Keratinocyte (primary cell): Measurements from ENCODE around the gene NT5C1B. TPM values are rescaled to one million over a fixed set of nuclear protein-coding genes. Genes with fewer than 3 reads are reported as not detected.

ENCODE experiments used
- DNase-seq: peaks from one replicate; pipeline ENCODE4 v3.0.0-alpha.2; 2011; ENCODE audit warnings: low read depth, missing footprints, low spot score
- FAIRE-seq: peaks from 2 replicates; lab custom pipeline; 2011; peaks lifted over from hg19 to GRCh38; lab: Jason Lieb, UNC
- H2AFZ ChIP-seq: 2 replicates; pipeline ENCODE4 v1.6.0; 2012; ENCODE audit warnings: low read length, control low read depth, inconsistent platforms; ENCODE audit not compliant: control insufficient read depth
- H3K27ac ChIP-seq: 2 replicates; pipeline ENCODE4 v1.5.1; 2011; ENCODE audit warnings: low read length; ENCODE audit not compliant: control insufficient read depth, insufficient read depth
- H3K27me3 ChIP-seq: 3 replicates; pipeline ENCODE4 v1.6.0; 2011; ENCODE audit warnings: low read length; ENCODE audit not compliant: control insufficient read depth, insufficient read depth; ENCODE audit errors: extremely low read depth
- H3K36me3 ChIP-seq, 2 experiments: 2 replicates in 1 of 2; 3 replicates in 1 of 2; pipeline ENCODE4 v1.5.1; 2011; ENCODE audit warnings: low read length in 2 of 2, mild to moderate bottlenecking in 1 of 2; ENCODE audit not compliant: control insufficient read depth in 2 of 2, insufficient read depth in 2 of 2; ENCODE audit errors: extremely low read depth in 1 of 2
- H3K4me1 ChIP-seq: 3 replicates; pipeline ENCODE4 v1.5.1; 2011; ENCODE audit warnings: low read length; ENCODE audit not compliant: control insufficient read depth, insufficient read depth; ENCODE audit errors: extremely low read depth
- H3K4me2 ChIP-seq: 3 replicates; pipeline ENCODE4 v1.6.0; 2011; ENCODE audit warnings: low read depth, low read length; ENCODE audit not compliant: control insufficient read depth, insufficient read depth; ENCODE audit errors: extremely low read depth
- H3K4me3 ChIP-seq, 3 experiments: fragments of 200-600 bp in 1 of 3; sonication (generic) in 1 of 3; 2 replicates in 2 of 3; 3 replicates in 1 of 3; pipeline ENCODE4 v1.5.1; 2011 to 2016; ENCODE audit warnings: low read length in 3 of 3, mild to moderate bottlenecking in 3 of 3, control low read depth in 2 of 3, inconsistent platforms in 1 of 3, low read depth in 1 of 3, mixed read lengths in 1 of 3, mixed run types in 1 of 3, moderate library complexity in 1 of 3; ENCODE audit not compliant: control insufficient read depth in 2 of 3, insufficient read depth in 2 of 3; ENCODE audit errors: extremely low read depth in 1 of 3
- H3K79me2 ChIP-seq: 2 replicates; pipeline ENCODE4 v1.6.0; 2012; ENCODE audit warnings: low read length; ENCODE audit not compliant: control insufficient read depth, insufficient read depth
- H3K9ac ChIP-seq: 3 replicates; pipeline ENCODE4 v1.6.0; 2011; ENCODE audit warnings: low read length; ENCODE audit not compliant: control insufficient read depth, insufficient read depth; ENCODE audit errors: extremely low read depth
- H3K9me1 ChIP-seq: 3 replicates; pipeline ENCODE4 v1.6.0; 2011; ENCODE audit warnings: low read length; ENCODE audit not compliant: control insufficient read depth, insufficient read depth; ENCODE audit errors: extremely low read depth
- H3K9me3 ChIP-seq: 2 replicates; pipeline ENCODE4 v1.5.1; 2012; ENCODE audit warnings: low read depth, low read length; ENCODE audit not compliant: control insufficient read depth
- H4K20me1 ChIP-seq: 3 replicates; pipeline ENCODE4 v1.6.0; 2011; ENCODE audit warnings: low read length; ENCODE audit not compliant: control insufficient read depth, insufficient read depth; ENCODE audit errors: extremely low read depth
- EZH2 ChIP-seq: IDR thresholded peaks from one replicate; pipeline ENCODE4 v1.6.1; 2012; ENCODE audit warnings: inconsistent platforms, mild to moderate bottlenecking, low read length, moderate library complexity
- dilution Hi-C: fragments of 300-500 bp; cut with MboI; formaldehyde crosslinking; loops from one replicate; pipeline ENCODE4 v1.7.0; 2020; ENCODE audit warnings: low sequenced_read_pairs; ENCODE audit not compliant: extremely low pct_ligation_motif_present
- polyA plus RNA-seq, 5 experiments: library from polyadenylated mRNA; depleted of rRNA in 3 of 5; stranded (reverse) in 3 of 5; stranded (forward) in 1 of 5; unstranded in 1 of 5; fragments of >200 nt; gene quantifications; 1 replicate in 1 of 5; 2 replicates in 3 of 5; 3 replicates in 1 of 5; pipeline versions ENCODE4 v1.2.1 to v1.2.3, GENCODE V29; 2011 to 2012; ENCODE audit warnings: missing spikeins in 2 of 5, low read depth in 1 of 5, low replicate concordance in 1 of 5
- TF ChIP-seq, protein P1 (sequence below), 3 experiments: IDR thresholded peaks in 1 of 3; conservative IDR thresholded peaks in 1 of 3; optimal IDR thresholded peaks in 1 of 3; 2 replicates in 2 of 3; 3 replicates in 1 of 3; pipeline versions ENCODE3 to v1.5.1; 2011; ENCODE audit warnings: low read length in 3 of 3, mild to moderate bottlenecking in 3 of 3, moderate library complexity in 2 of 3, control low read depth in 1 of 3, inconsistent platforms in 1 of 3; ENCODE audit not compliant: insufficient read depth in 2 of 3; ENCODE audit errors: extremely low read depth in 1 of 3

The NT5C1B gene
- polyA plus RNA-seq, 1 donor (not counting 4 experiments of a cell fraction or from before 2014, with no cell fraction given) = not detected

DNA sequence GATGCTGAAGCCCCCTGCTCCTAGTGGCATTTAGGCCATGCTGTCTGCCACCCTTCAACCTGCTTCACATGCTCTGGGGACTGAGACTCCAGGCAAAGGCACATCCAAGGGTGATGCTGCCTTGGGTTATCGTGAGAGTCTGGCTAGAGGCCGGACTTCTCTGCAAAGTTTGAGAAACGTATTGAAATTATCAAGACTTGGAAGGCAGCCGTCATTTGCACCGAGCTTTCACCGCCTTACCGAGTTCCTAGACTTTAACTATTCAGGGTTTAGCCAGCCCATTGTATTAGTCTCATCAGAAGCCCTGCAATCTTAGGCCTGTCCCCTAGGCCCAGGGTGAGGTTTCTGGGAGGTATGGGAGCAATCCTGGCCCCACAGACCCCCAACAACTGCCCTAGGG lies 62.9 kb downstream of the NT5C1B start:
- Histone ChIP-seq H3K9me3 (no peaks in the 10 kb centered on the region), H3K4me1 (no peaks in the 10 kb centered on the region), H3K4me2 (no peak overlapping the region), H2AFZ (no peak overlapping the region), H3K9ac (no peak overlapping the region), H3K27ac (no peak overlapping the region), H3K36me3 (no peaks in the 10 kb centered on the region), H3K27me3 (no peaks in the 10 kb centered on the region), H3K79me2 (no peaks in the 10 kb centered on the region), H4K20me1 (no peaks in the 10 kb centered on the region), H3K4me3 (no peak overlapping the region), H3K9me1 (no peaks in the 10 kb centered on the region)
- TF ChIP-seq, protein P1, sequence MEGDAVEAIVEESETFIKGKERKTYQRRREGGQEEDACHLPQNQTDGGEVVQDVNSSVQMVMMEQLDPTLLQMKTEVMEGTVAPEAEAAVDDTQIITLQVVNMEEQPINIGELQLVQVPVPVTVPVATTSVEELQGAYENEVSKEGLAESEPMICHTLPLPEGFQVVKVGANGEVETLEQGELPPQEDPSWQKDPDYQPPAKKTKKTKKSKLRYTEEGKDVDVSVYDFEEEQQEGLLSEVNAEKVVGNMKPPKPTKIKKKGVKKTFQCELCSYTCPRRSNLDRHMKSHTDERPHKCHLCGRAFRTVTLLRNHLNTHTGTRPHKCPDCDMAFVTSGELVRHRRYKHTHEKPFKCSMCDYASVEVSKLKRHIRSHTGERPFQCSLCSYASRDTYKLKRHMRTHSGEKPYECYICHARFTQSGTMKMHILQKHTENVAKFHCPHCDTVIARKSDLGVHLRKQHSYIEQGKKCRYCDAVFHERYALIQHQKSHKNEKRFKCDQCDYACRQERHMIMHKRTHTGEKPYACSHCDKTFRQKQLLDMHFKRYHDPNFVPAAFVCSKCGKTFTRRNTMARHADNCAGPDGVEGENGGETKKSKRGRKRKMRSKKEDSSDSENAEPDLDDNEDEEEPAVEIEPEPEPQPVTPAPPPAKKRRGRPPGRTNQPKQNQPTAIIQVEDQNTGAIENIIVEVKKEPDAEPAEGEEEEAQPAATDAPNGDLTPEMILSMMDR (optimal IDR thresholded peaks at IDR 0.05 in 1 of 3, IDR thresholded peaks at IDR 0.05 in 1 of 3, conservative IDR thresholded peaks at IDR 0.05 in 1 of 3; ENCODE audit: extremely low read depth in 1 of 3, insufficient read depth in 2 of 3, low read length in 3 of 3) = no peak
- no peak for TF ChIP-seq EZH2
- dilution Hi-C loops = no loop called here
- FAIRE-seq (no peak), DNase-seq (no peak)

DNA sequence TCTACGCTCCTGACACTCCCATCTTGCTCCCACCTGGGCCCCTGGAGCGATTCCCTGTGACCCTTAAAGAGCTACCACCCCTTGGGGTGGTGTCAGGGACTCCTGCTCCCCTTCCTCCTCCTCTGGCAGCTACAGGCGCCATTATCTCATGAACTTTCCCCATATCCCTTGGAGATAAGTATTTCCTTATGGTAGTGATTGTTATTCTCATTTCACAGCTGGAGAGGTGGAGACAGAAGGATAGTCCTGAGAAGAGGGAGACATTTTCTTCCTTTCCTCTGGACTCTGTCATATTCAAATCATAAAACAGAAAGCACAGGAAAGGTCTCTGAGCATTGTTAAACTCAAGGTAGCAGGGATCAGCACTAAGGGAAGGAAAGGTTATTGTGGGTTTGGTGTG lies 63.5 kb downstream of the NT5C1B start:
- no peaks in the 10 kb centered on the region for H3K27me3 ChIP-seq
- H2AFZ ChIP-seq = no peak overlapping the region
- no peak overlapping the region for H3K9ac ChIP-seq
- H4K20me1 ChIP-seq = no peaks in the 10 kb centered on the region
- H3K4me2 ChIP-seq = no peak overlapping the region
- dilution Hi-C loops = no loop called here
- H3K79me2 ChIP-seq = no peaks in the 10 kb centered on the region
- TF ChIP-seq, protein P1 (optimal IDR thresholded peaks at IDR 0.05 in 1 of 3, IDR thresholded peaks at IDR 0.05 in 1 of 3, conservative IDR thresholded peaks at IDR 0.05 in 1 of 3; ENCODE audit: extremely low read depth in 1 of 3, insufficient read depth in 2 of 3, low read length in 3 of 3) = no peak
- TF ChIP-seq EZH2 = no peak
- no peak overlapping the region for H3K27ac ChIP-seq
- FAIRE-seq (no peak), DNase-seq (no peak)
- no peaks in the 10 kb centered on the region for H3K4me1 ChIP-seq
- no peaks in the 10 kb centered on the region for H3K36me3 ChIP-seq
- no peaks in the 10 kb centered on the region for H3K9me3 ChIP-seq
- H3K4me3 ChIP-seq = no peak overlapping the region
- H3K9me1 ChIP-seq = no peaks in the 10 kb centered on the region
